Esophagus muscularis mucosa (tissue), 4 donors: ENCODE measurements around the gene GALNT2. TPM values are rescaled to one million over a fixed set of nuclear protein-coding genes. Genes with fewer than 3 reads are reported as not detected.

Source experiments
- DNase-seq: peaks from one replicate; pipeline ENCODE4 v3.0.0-alpha.2; 2017; ENCODE audit errors: extremely low spot score
- H3K27ac ChIP-seq, 4 donors: fragments of 200-600 bp; sonication (generic); replicated peaks in 1 of 4; 1 replicate in 3 of 4; 2 replicates in 1 of 4; pipeline ENCODE4 v1.5.1; 2016 to 2019; ENCODE audit warnings: mild to moderate bottlenecking in 1 of 4
- H3K27me3 ChIP-seq, 4 donors: fragments of 200-600 bp; sonication (generic); one replicate each; pipeline versions ENCODE4 v1.5.1 to v1.6.0; 2016 to 2019
- H3K36me3 ChIP-seq, 4 donors: fragments of 200-600 bp; sonication (generic); one replicate each; pipeline ENCODE4 v1.5.1; 2016 to 2019
- H3K4me1 ChIP-seq, 4 donors: fragments of 200-600 bp; sonication (generic); one replicate each; pipeline ENCODE4 v1.5.1; 2016 to 2019
- H3K4me3 ChIP-seq, 4 donors: fragments of 200-600 bp; sonication (generic); 1 replicate in 2 of 4; 2 replicates in 2 of 4; pipeline ENCODE4 v1.5.1; 2016 to 2019; ENCODE audit warnings: mild to moderate bottlenecking in 4 of 4, moderate library complexity in 1 of 4
- H3K9me3 ChIP-seq, 4 donors: fragments of 200-600 bp; sonication (generic); 1 replicate in 3 of 4; 2 replicates in 1 of 4; pipeline ENCODE4 v1.5.1; 2016 to 2019
- EP300 ChIP-seq: sonication (generic); formaldehyde crosslinking; IDR thresholded peaks from one replicate; pipeline ENCODE4 v1.6.1; 2017; ENCODE audit warnings: antibody characterized with exemption
- POLR2A ChIP-seq: fragments of 450-650 bp; IDR thresholded peaks from one replicate; pipeline ENCODE4 v1.6.1; 2017; ENCODE audit warnings: antibody characterized with exemption, moderate library complexity, mild to moderate bottlenecking, low read depth
- POLR2AphosphoS5 ChIP-seq, 2 donors: sonication (generic); formaldehyde crosslinking; IDR thresholded peaks; one replicate each; pipeline ENCODE4 v1.6.1; 2017; ENCODE audit warnings: antibody characterized with exemption in 2 of 2
- WGBS: methylation state at CpG from one replicate; pipeline ENCODE4 v1.1.5; 2018; 5-methylcytosine and 5-hydroxymethylcytosine counted together
- intact Hi-C: fragments of 100-400 bp; cut with DNase I; formaldehyde crosslinking; loops from one replicate; pipeline ENCODE4 v1.15.1; 2023
- total RNA-seq, 4 donors: library from RNA; depleted of rRNA; stranded (reverse); fragments of >200 nt; gene quantifications; one replicate each; pipeline versions ENCODE4 v1.1.0 to v1.2.1, GENCODE V29; 2016
- TF ChIP-seq, protein P1 (sequence below), 3 experiments: fragments of 200-600 bp in 2 of 3; fragments of 450-650 bp in 1 of 3; sonication (generic) in 2 of 3; IDR thresholded peaks; one replicate each; pipeline ENCODE4 v1.5.1; 2017 to 2019; ENCODE audit warnings: antibody characterized with exemption in 3 of 3, mild to moderate bottlenecking in 2 of 3, moderate library complexity in 1 of 3

Gene GALNT2
- total RNA-seq, 4 donors from 2014 or later: 89.6 to 145 (median 129) TPM

DNA sequence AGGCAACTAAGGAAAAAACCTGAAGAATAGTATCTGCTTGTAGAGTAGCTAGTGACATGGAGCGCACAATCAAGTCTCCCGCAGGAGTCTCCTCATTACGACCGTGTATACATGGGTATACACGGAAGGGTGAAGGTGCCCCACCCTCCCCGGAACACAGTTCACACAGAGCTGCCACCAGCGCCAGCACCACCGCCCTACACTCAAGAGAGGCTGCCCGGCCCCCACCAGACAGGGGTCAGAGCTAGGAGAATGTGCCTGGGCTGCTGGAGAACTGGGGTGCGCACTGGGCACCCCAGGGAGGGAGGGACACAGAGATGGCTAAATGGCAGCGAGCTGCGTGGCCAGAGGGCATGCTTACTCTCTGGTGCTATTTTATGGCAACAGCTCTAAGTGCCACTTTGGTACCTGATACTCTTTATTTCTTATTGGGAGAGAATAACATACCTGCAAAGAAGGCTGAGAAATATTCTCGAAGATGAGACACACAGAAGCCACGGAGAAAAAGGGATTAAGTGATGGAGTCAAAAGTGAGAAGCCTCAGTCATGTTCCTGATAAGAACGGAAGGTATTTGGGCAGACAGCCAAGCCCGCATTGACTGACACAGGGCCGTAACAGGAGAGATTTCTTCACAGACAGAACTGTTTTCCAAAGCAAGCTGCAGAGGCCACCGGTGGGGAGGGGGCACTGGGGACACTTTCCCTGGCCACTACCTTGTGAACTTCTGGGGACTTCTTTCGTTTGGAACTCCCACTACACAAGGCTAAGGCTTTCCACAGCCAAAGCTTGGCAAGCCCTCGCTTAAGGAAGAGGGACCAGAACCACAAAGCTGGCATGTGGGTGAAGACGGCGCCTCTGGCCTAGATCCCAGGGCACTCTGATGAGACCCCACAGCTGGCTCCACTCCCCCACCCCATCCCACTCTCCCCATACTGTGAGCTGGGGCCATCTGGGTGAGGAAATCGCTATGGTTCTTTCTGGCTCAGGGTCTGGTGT, 251.1 kb downstream of the GALNT2 start:
- WGBS: 70% methylated on average over 23 of the region's 23 CpGs
- H3K4me3 ChIP-seq: no peak overlapping the region
- H3K4me1 ChIP-seq: no peaks in the 10 kb centered on the region
- H3K36me3 ChIP-seq: no peaks in the 10 kb centered on the region
- DNase-seq: no peak
- intact Hi-C loops: no loop called here
- peaks cover 0 to 11% (median 0%) of the 10 kb centered on the region in 4 donors for H3K27me3 ChIP-seq
- H3K27ac ChIP-seq: no peak overlapping the region
- H3K9me3 ChIP-seq: no peaks in the 10 kb centered on the region
- TF ChIP-seq, protein P1, sequence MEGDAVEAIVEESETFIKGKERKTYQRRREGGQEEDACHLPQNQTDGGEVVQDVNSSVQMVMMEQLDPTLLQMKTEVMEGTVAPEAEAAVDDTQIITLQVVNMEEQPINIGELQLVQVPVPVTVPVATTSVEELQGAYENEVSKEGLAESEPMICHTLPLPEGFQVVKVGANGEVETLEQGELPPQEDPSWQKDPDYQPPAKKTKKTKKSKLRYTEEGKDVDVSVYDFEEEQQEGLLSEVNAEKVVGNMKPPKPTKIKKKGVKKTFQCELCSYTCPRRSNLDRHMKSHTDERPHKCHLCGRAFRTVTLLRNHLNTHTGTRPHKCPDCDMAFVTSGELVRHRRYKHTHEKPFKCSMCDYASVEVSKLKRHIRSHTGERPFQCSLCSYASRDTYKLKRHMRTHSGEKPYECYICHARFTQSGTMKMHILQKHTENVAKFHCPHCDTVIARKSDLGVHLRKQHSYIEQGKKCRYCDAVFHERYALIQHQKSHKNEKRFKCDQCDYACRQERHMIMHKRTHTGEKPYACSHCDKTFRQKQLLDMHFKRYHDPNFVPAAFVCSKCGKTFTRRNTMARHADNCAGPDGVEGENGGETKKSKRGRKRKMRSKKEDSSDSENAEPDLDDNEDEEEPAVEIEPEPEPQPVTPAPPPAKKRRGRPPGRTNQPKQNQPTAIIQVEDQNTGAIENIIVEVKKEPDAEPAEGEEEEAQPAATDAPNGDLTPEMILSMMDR (IDR thresholded peaks at IDR 0.05): no peak
- TF ChIP-seq POLR2A (no peak), POLR2AphosphoS5 (IDR thresholded peaks at IDR 0.05) (no peak), EP300 (no peak)

DNA sequence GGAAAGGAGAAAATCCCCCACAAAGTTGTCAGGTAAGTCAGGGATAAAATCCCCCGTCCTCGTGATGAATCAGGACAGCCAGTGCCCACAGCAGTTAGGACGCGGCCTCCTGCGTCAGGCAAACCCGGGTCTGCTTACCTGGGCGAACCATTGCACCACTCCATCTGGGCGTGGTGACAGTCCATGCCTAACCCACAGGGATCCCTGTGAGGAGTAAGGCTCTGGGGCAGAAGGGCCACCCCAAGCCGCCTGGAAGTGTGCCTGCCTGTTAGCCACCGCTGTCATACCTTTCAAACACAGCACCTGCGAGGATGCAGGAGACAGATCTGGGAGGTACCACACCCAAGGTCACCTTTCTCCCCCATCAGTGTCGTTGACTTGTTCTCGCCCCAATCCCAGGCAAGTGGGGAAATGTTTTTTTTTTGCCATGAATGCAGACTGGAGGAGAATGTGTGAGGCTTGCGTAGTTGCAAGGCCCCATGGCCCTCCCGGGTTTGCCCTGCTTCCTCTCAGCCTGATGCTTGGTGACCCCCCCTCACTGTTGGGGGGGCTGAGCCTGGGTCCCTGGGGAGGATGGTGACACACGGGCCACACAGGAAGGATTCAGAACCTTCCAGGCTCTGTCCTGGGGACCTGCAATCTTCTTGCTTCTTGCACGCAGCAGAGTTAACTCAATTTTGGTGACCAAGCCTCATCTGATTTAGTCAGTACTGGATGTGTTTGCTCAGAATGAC, 252.1 kb downstream of the GALNT2 start:
- 92% methylated on average over 14 of the region's 17 CpGs for WGBS
- no peak for DNase-seq
- Histone ChIP-seq H3K9me3 (no peaks in the 10 kb centered on the region), H3K36me3 (no peaks in the 10 kb centered on the region), H3K4me3 (no peak overlapping the region), H3K27ac (no peak overlapping the region), H3K27me3 (peaks cover 0 to 7% (median 0%) of the 10 kb centered on the region in 4 donors), H3K4me1 (no peaks in the 10 kb centered on the region)
- TF ChIP-seq EP300 (no peak), POLR2A (no peak), POLR2AphosphoS5 (IDR thresholded peaks at IDR 0.05) (no peak)
- TF ChIP-seq, protein P1 (IDR thresholded peaks at IDR 0.05): no peak
- intact Hi-C loops: no loop called here

DNA sequence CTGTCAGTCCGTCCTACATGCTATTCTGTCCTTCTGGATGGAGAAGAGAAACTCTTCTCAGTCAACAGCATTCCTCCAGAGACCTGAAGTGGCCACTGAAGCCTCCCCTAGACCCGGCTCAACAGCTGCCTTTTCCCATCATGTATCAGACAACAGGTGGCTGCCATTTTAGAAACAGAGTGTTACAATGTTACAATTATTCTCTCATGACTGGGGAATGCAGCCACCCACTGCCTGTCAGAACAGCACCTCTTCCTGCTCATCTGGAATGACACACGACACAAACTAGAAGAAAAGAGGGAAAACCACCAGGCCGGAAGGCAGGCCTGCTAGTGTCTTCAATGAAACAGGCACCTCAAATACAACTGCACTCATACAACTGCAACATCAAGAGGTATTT, 253.8 kb downstream of the GALNT2 start:
- no peak for TF ChIP-seq POLR2A
- TF ChIP-seq, protein P1 (IDR thresholded peaks at IDR 0.05): no peak
- no peak for TF ChIP-seq POLR2AphosphoS5 (IDR thresholded peaks at IDR 0.05)
- no peak for TF ChIP-seq EP300
- no peak for DNase-seq
- Histone ChIP-seq H3K27me3 (peaks cover 0 to 6% (median 0%) of the 10 kb centered on the region in 4 donors), H3K4me3 (no peak overlapping the region), H3K4me1 (no peaks in the 10 kb centered on the region), H3K36me3 (no peaks in the 10 kb centered on the region), H3K9me3 (no peaks in the 10 kb centered on the region), H3K27ac (no peak overlapping the region)
- 79% methylated on average over 4 of the region's 4 CpGs for WGBS
- intact Hi-C loops: no loop called here

DNA sequence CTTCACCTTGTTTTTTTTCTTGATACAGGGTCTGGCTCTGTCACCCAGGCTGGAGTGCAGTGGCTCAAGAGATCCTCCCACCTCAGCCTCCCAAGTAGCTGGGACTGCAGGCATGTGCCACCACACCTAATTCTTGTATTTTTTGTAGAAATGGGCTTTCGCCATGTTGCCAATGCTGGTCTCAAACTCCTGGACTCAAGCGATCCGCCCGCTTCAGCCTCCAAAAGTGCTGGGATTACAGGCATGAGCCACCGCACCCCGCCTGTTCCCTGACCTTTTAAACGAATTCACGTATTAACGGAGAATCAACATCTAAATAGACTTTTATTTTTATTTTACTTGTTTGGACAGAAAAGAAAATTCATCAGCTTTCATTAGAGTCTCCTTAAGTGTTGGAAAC, 254.3 kb downstream of the GALNT2 start:
- H3K4me1 ChIP-seq: no peaks in the 10 kb centered on the region
- H3K4me3 ChIP-seq: no peak overlapping the region
- no peak for TF ChIP-seq POLR2A
- TF ChIP-seq POLR2AphosphoS5 (IDR thresholded peaks at IDR 0.05): no peak
- no peak for TF ChIP-seq EP300
- TF ChIP-seq, protein P1 (IDR thresholded peaks at IDR 0.05): no peak
- intact Hi-C loops: no loop called here
- peaks cover 0 to 6% (median 0%) of the 10 kb centered on the region in 4 donors for H3K27me3 ChIP-seq
- no peaks in the 10 kb centered on the region for H3K36me3 ChIP-seq
- no peak for DNase-seq
- no peak overlapping the region for H3K27ac ChIP-seq
- WGBS: 91% methylated on average over 9 of the region's 9 CpGs
- H3K9me3 ChIP-seq: no peaks in the 10 kb centered on the region
